ENCODE measurements around the gene GRIA1. TPM values are rescaled to one million over a fixed set of nuclear protein-coding genes. Genes with fewer than 3 reads are reported as not detected.

GRIA1 gene
- total RNA-seq, 1 donor from 2014 or later = 21.9 TPM

- no peaks in the 10 kb centered on the region for H3K9me3 Mint-ChIP-seq (ENCODE audit: unreplicated experiment)
- no peaks in the 10 kb centered on the region for H3K27me3 Mint-ChIP-seq (ENCODE audit: unreplicated experiment)
- TF ChIP-seq, protein P1, sequence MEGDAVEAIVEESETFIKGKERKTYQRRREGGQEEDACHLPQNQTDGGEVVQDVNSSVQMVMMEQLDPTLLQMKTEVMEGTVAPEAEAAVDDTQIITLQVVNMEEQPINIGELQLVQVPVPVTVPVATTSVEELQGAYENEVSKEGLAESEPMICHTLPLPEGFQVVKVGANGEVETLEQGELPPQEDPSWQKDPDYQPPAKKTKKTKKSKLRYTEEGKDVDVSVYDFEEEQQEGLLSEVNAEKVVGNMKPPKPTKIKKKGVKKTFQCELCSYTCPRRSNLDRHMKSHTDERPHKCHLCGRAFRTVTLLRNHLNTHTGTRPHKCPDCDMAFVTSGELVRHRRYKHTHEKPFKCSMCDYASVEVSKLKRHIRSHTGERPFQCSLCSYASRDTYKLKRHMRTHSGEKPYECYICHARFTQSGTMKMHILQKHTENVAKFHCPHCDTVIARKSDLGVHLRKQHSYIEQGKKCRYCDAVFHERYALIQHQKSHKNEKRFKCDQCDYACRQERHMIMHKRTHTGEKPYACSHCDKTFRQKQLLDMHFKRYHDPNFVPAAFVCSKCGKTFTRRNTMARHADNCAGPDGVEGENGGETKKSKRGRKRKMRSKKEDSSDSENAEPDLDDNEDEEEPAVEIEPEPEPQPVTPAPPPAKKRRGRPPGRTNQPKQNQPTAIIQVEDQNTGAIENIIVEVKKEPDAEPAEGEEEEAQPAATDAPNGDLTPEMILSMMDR (IDR thresholded peaks at IDR 0.05; ENCODE audit: unreplicated experiment) = no peak
- no peak for DNase-seq (ENCODE audit: low spot score)
- H3K36me3 Mint-ChIP-seq (ENCODE audit: low read depth, unreplicated experiment) = no peaks in the 10 kb centered on the region
- H3K4me3 Mint-ChIP-seq (ENCODE audit: unreplicated experiment) = no peak overlapping the region
- no peaks in the 10 kb centered on the region for H3K4me1 Mint-ChIP-seq (ENCODE audit: unreplicated experiment)
- H3K27ac Mint-ChIP-seq (ENCODE audit: unreplicated experiment) = no peak overlapping the region
Observed at GRCh38 chr5:153461341-153461740, 29.1 kb upstream of the GRIA1 start.

DNA sequence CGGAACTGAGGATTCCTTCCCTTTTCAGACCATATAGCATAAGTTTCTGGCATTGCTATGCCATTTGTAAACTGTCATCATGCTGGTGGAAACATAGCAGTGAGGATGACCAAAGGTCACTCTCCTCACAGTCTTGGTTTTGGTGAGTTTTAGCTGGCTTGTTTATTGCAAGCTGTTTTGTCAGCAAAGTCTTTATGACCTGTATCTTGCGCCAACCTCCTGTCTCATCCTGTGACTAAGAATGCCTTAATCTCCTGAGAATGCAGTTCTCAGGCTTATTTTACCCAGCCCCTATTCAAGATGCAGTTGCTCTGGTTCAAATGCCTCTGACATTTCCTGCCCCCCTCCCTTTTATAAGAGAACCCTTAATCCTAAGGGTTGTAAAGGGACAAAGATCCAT, 26.7 kb upstream of the GRIA1 start:
- Mint-ChIP-seq H3K4me1 (ENCODE audit: unreplicated experiment) (no peaks in the 10 kb centered on the region), H3K27me3 (ENCODE audit: unreplicated experiment) (no peaks in the 10 kb centered on the region), H3K27ac (ENCODE audit: unreplicated experiment) (no peak overlapping the region), H3K9me3 (ENCODE audit: unreplicated experiment) (no peaks in the 10 kb centered on the region), H3K36me3 (ENCODE audit: low read depth, unreplicated experiment) (no peaks in the 10 kb centered on the region), H3K4me3 (ENCODE audit: unreplicated experiment) (no peak overlapping the region)
- TF ChIP-seq, protein P1 (IDR thresholded peaks at IDR 0.05; ENCODE audit: unreplicated experiment) = no peak
- DNase-seq (ENCODE audit: low spot score) = no peak

DNA sequence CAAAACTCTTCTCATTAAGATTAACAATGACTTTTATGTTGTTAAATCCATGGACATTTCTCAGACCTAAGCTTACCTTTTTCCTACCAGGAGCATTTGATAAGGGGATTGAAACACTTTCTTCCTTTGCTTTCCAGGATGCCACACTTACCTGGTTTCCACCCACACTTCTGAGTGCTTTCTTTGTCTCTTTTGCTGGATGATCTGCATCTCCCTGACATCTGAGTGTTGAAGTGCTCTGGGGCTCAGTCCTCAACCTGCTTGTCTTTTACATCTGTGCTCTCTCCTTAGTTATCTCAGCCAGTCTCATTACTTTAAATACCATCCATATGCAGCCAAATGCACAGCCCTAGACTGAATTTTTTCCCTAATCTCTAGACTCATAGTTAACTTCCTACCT, 22.9 kb upstream of the GRIA1 start:
- H3K27me3 Mint-ChIP-seq (ENCODE audit: unreplicated experiment) = no peaks in the 10 kb centered on the region
- no peak overlapping the region for H3K27ac Mint-ChIP-seq (ENCODE audit: unreplicated experiment)
- H3K9me3 Mint-ChIP-seq (ENCODE audit: unreplicated experiment) = no peaks in the 10 kb centered on the region
- no peak for DNase-seq (ENCODE audit: low spot score)
- H3K4me3 Mint-ChIP-seq (ENCODE audit: unreplicated experiment) = no peak overlapping the region
- no peaks in the 10 kb centered on the region for H3K36me3 Mint-ChIP-seq (ENCODE audit: low read depth, unreplicated experiment)
- no peaks in the 10 kb centered on the region for H3K4me1 Mint-ChIP-seq (ENCODE audit: unreplicated experiment)
- TF ChIP-seq, protein P1 (IDR thresholded peaks at IDR 0.05; ENCODE audit: unreplicated experiment) = no peak

DNA sequence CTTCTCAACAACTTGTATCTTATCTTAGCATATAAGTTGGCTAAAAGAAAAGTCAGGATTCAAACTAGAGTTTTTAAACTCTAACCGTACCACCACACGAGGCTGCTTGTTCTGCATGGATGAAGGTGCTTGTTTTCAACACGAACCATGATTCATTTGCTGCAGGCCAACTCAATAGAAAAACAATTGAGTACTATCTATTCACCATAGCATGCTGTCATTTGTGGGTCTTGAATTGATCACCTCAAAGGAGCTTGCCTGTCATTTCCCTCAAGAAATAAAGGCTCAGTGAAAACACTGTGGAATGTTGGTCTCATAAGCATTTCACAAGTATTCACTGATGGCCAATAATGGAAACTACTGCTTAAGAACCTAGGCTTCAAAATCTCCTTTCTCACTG, 21.0 kb upstream of the GRIA1 start:
- H3K9me3 Mint-ChIP-seq (ENCODE audit: unreplicated experiment) = no peaks in the 10 kb centered on the region

GRCh38 chr5:153470736-153471135, 19.7 kb upstream of the GRIA1 start:
- H3K9me3 Mint-ChIP-seq (ENCODE audit: unreplicated experiment) = no peaks in the 10 kb centered on the region
- H3K36me3 Mint-ChIP-seq (ENCODE audit: low read depth, unreplicated experiment) = no peaks in the 10 kb centered on the region
- H3K4me1 Mint-ChIP-seq (ENCODE audit: unreplicated experiment) = no peaks in the 10 kb centered on the region
- no peaks in the 10 kb centered on the region for H3K27me3 Mint-ChIP-seq (ENCODE audit: unreplicated experiment)
- DNase-seq (ENCODE audit: low spot score) = no peak
- TF ChIP-seq, protein P1 (IDR thresholded peaks at IDR 0.05; ENCODE audit: unreplicated experiment) = no peak
- no peak overlapping the region for H3K4me3 Mint-ChIP-seq (ENCODE audit: unreplicated experiment)
- H3K27ac Mint-ChIP-seq (ENCODE audit: unreplicated experiment) = no peak overlapping the region

More for the DNA sequence above, 21.0 kb upstream of the GRIA1 start:
- Mint-ChIP-seq H3K4me3 (ENCODE audit: unreplicated experiment) (no peak overlapping the region), H3K36me3 (ENCODE audit: low read depth, unreplicated experiment) (no peaks in the 10 kb centered on the region), H3K27me3 (ENCODE audit: unreplicated experiment) (no peaks in the 10 kb centered on the region), H3K4me1 (ENCODE audit: unreplicated experiment) (no peaks in the 10 kb centered on the region), H3K27ac (ENCODE audit: unreplicated experiment) (no peak overlapping the region)
- TF ChIP-seq, protein P1 (IDR thresholded peaks at IDR 0.05; ENCODE audit: unreplicated experiment) = no peak
- no peak for DNase-seq (ENCODE audit: low spot score)

Data from endothelial cell (in vitro differentiated cells).